Fibroblast of peridontal ligament (primary cell): Measurements from ENCODE around the gene UBN1.

ENCODE experiments used
- DNase-seq: peaks from one replicate; pipeline ENCODE4 v3.0.0-alpha.2; 2010; ENCODE audit errors: extremely low read depth

Gene UBN1

GRCh38 chr16:4859900-4860255 lies 12.6 kb downstream of the UBN1 start:
- DNase-seq = no peak

- no peak for DNase-seq
Measured at GRCh38 chr16:4860727-4861342, 13.6 kb downstream of the UBN1 start.

GRCh38 chr16:4862639-4863038 lies 15.4 kb downstream of the UBN1 start:
- peak; percentile 21 for DNase-seq

- DNase-seq = no peak
Measured at GRCh38 chr16:4864728-4865127, 17.4 kb downstream of the UBN1 start.

GRCh38 chr16:4865231-4865860 lies 18.1 kb downstream of the UBN1 start:
- DNase-seq = no peak

- no peak for DNase-seq
Measured at GRCh38 chr16:4866586-4866985, 19.3 kb downstream of the UBN1 start.

- DNase-seq = no peak
Measured at GRCh38 chr16:4868026-4868425, 20.7 kb downstream of the UBN1 start.

GRCh38 chr16:4868535-4868934 lies 21.3 kb downstream of the UBN1 start:
- DNase-seq = no peak

- no peak for DNase-seq
Measured at GRCh38 chr16:4869147-4869805, 22.0 kb downstream of the UBN1 start.

- DNase-seq = no peak
Measured at GRCh38 chr16:4870138-4870671, 22.9 kb downstream of the UBN1 start.

- DNase-seq = no peak
Measured at GRCh38 chr16:4871071-4871470, 23.8 kb downstream of the UBN1 start.

GRCh38 chr16:4873091-4873490 lies 25.8 kb downstream of the UBN1 start:
- DNase-seq = no peak

- no peak for DNase-seq
Measured at GRCh38 chr16:4874666-4875065, 27.4 kb downstream of the UBN1 start.

- DNase-seq = no peak
Measured at GRCh38 chr16:4876646-4877379, 29.5 kb downstream of the UBN1 start.

- no peak for DNase-seq
Measured at GRCh38 chr16:4877380-4877685, 30.1 kb downstream of the UBN1 start.

- DNase-seq = peak; percentile 24
Measured at GRCh38 chr16:4879049-4879448, 31.8 kb downstream of the UBN1 start.

GRCh38 chr16:4880006-4880580 lies 32.8 kb downstream of the UBN1 start:
- DNase-seq = no peak

- DNase-seq = peak; percentile 61
Measured at GRCh38 chr16:4882000-4882632, 34.8 kb downstream of the UBN1 start.

GRCh38 chr16:4882633-4883285 lies 35.5 kb downstream of the UBN1 start:
- DNase-seq = no peak

- no peak for DNase-seq
Measured at GRCh38 chr16:4883501-4883900, 36.2 kb downstream of the UBN1 start.

- DNase-seq = no peak
Measured at GRCh38 chr16:4884209-4884608, 36.9 kb downstream of the UBN1 start.
